Measurements from ENCODE around the gene GOLGA5. TPM values are rescaled to one million over a fixed set of nuclear protein-coding genes. Genes with fewer than 3 reads are reported as not detected.

GOLGA5 gene
- total and polyA plus RNA-seq, 2 experiments from 2014 or later = 26.2 to 30.2 TPM

DNA sequence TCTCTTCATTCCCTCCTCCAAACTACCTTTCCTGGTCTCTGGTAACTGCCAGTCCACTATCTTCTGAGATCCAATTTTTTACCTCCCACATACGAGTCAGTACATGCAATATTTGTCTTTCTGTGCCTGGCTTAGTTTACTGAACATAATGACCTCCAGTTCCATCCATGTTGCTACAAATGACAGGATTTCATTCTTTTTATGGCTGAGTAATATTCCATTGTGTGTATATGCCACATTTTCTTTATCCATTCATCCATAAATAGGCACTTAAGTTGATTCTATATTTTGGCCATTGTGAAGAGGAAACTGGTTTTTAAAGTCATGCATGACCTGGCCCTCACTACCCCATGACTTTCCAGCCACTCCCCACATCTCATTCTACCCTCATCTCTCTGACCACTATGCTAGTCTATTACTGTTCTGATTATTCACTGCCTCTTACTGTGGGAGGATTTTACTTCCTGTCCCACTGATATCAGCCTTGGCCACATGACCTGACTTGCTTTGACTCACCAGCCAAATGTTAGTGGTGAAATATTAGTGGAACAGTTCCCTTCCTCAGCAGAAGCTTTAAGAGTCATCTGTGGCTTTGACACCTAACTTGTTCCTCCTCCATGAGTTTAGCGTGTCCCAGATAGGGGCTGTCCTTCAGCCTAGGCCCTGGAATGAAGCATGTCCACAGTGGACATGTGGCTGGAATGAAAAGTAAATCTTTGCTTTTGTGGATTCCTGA, 52.2 kb downstream of the GOLGA5 start:
- no peak for TF ChIP-seq STAT1 (IDR thresholded peaks at IDR 0.05; ENCODE audit: unreplicated experiment)
- TF ChIP-seq ZNF331 (CRISPR knock-in tag; IDR thresholded peaks at IDR 0.05; ENCODE audit: low read depth) = no peak
- TF ChIP-seq, protein P1, sequence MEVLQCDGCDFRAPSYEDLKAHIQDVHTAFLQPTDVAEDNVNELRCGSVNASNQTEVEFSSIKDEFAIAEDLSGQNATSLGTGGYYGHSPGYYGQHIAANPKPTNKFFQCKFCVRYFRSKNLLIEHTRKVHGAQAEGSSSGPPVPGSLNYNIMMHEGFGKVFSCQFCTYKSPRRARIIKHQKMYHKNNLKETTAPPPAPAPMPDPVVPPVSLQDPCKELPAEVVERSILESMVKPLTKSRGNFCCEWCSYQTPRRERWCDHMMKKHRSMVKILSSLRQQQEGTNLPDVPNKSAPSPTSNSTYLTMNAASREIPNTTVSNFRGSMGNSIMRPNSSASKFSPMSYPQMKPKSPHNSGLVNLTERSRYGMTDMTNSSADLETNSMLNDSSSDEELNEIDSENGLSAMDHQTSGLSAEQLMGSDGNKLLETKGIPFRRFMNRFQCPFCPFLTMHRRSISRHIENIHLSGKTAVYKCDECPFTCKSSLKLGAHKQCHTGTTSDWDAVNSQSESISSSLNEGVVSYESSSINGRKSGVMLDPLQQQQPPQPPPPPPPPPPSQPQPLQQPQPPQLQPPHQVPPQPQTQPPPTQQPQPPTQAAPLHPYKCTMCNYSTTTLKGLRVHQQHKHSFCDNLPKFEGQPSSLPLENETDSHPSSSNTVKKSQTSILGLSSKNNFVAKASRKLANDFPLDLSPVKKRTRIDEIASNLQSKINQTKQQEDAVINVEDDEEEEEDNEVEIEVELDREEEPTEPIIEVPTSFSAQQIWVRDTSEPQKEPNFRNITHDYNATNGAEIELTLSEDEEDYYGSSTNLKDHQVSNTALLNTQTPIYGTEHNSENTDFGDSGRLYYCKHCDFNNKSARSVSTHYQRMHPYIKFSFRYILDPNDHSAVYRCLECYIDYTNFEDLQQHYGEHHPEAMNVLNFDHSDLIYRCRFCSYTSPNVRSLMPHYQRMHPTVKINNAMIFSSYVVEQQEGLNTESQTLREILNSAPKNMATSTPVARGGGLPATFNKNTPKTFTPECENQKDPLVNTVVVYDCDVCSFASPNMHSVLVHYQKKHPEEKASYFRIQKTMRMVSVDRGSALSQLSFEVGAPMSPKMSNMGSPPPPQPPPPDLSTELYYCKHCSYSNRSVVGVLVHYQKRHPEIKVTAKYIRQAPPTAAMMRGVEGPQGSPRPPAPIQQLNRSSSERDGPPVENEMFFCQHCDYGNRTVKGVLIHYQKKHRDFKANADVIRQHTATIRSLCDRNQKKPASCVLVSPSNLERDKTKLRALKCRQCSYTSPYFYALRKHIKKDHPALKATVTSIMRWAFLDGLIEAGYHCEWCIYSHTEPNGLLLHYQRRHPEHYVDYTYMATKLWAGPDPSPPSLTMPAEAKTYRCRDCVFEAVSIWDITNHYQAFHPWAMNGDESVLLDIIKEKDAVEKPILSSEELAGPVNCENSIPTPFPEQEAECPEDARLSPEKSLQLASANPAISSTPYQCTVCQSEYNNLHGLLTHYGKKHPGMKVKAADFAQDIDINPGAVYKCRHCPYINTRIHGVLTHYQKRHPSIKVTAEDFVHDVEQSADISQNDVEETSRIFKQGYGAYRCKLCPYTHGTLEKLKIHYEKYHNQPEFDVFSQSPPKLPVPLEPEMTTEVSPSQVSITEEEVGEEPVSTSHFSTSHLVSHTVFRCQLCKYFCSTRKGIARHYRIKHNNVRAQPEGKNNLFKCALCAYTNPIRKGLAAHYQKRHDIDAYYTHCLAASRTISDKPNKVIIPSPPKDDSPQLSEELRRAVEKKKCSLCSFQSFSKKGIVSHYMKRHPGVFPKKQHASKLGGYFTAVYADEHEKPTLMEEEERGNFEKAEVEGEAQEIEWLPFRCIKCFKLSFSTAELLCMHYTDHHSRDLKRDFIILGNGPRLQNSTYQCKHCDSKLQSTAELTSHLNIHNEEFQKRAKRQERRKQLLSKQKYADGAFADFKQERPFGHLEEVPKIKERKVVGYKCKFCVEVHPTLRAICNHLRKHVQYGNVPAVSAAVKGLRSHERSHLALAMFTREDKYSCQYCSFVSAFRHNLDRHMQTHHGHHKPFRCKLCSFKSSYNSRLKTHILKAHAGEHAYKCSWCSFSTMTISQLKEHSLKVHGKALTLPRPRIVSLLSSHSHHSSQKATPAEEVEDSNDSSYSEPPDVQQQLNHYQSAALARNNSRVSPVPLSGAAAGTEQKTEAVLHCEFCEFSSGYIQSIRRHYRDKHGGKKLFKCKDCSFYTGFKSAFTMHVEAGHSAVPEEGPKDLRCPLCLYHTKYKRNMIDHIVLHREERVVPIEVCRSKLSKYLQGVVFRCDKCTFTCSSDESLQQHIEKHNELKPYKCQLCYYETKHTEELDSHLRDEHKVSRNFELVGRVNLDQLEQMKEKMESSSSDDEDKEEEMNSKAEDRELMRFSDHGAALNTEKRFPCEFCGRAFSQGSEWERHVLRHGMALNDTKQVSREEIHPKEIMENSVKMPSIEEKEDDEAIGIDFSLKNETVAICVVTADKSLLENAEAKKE (CRISPR knock-in tag; IDR thresholded peaks at IDR 0.05) = no peak
- TF ChIP-seq, protein P2, sequence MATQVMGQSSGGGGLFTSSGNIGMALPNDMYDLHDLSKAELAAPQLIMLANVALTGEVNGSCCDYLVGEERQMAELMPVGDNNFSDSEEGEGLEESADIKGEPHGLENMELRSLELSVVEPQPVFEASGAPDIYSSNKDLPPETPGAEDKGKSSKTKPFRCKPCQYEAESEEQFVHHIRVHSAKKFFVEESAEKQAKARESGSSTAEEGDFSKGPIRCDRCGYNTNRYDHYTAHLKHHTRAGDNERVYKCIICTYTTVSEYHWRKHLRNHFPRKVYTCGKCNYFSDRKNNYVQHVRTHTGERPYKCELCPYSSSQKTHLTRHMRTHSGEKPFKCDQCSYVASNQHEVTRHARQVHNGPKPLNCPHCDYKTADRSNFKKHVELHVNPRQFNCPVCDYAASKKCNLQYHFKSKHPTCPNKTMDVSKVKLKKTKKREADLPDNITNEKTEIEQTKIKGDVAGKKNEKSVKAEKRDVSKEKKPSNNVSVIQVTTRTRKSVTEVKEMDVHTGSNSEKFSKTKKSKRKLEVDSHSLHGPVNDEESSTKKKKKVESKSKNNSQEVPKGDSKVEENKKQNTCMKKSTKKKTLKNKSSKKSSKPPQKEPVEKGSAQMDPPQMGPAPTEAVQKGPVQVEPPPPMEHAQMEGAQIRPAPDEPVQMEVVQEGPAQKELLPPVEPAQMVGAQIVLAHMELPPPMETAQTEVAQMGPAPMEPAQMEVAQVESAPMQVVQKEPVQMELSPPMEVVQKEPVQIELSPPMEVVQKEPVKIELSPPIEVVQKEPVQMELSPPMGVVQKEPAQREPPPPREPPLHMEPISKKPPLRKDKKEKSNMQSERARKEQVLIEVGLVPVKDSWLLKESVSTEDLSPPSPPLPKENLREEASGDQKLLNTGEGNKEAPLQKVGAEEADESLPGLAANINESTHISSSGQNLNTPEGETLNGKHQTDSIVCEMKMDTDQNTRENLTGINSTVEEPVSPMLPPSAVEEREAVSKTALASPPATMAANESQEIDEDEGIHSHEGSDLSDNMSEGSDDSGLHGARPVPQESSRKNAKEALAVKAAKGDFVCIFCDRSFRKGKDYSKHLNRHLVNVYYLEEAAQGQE (IDR thresholded peaks at IDR 0.05; ENCODE audit: unreplicated experiment) = no peak
- TF ChIP-seq JUNB (IDR thresholded peaks at IDR 0.05; ENCODE audit: unreplicated experiment) = no peak
- TF ChIP-seq, protein P3, sequence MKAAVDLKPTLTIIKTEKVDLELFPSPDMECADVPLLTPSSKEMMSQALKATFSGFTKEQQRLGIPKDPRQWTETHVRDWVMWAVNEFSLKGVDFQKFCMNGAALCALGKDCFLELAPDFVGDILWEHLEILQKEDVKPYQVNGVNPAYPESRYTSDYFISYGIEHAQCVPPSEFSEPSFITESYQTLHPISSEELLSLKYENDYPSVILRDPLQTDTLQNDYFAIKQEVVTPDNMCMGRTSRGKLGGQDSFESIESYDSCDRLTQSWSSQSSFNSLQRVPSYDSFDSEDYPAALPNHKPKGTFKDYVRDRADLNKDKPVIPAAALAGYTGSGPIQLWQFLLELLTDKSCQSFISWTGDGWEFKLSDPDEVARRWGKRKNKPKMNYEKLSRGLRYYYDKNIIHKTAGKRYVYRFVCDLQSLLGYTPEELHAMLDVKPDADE (IDR thresholded peaks at IDR 0.05) = no peak
- TF ChIP-seq EZH2 (IDR thresholded peaks at IDR 0.05; ENCODE audit: low read depth, unreplicated experiment) = no peak
- TF ChIP-seq CTCF (conservative IDR thresholded peaks at IDR 0.05; ENCODE audit: low read depth in 2 of 2) = no peak
- TF ChIP-seq NANOG (IDR thresholded peaks at IDR 0.05; ENCODE audit: borderline replicate concordance) = no peak
- Histone ChIP-seq H2AFZ (no peak overlapping the region), H3K4me3 (no peak overlapping the region), H3K79me2 (replicated peaks; ENCODE audit: insufficient read depth) (no peaks in the 10 kb centered on the region), H3K9me2 (ENCODE audit: insufficient read depth) (no peaks in the 10 kb centered on the region), H4K20me1 (replicated peaks; ENCODE audit: insufficient read depth) (no peaks in the 10 kb centered on the region), H3K27ac (ENCODE audit: low read depth) (no peak overlapping the region), H3K27me3 (ENCODE audit: insufficient read depth) (no peaks in the 10 kb centered on the region), H3F3A (replicated peaks; ENCODE audit: low read depth) (no peaks in the 10 kb centered on the region), H3K4me2 (no peak overlapping the region), H3K4me1 (ENCODE audit: insufficient read depth) (no peaks in the 10 kb centered on the region), H3K36me3 (ENCODE audit: insufficient read depth) (peaks cover under 1% of the 10 kb centered on the region; the same call in 1 of the 2 replicates)
- H3K4me1 Mint-ChIP-seq = no peaks in the 10 kb centered on the region; the same call in 2 of the 3 replicates
- H3K27me3 Mint-ChIP-seq (ENCODE audit: insufficient read depth, low read depth, poor library complexity) = peaks cover 2% of the 10 kb centered on the region
- ATAC-seq (no peak), DNase-seq (ENCODE audit: low spot score) (no peak)
- no peak overlapping the region for H3K4me3 Mint-ChIP-seq
- H3K9me3 Mint-ChIP-seq = peaks cover 14% of the 10 kb centered on the region
- H3K36me3 Mint-ChIP-seq (ENCODE audit: low read depth) = peaks cover 3% of the 10 kb centered on the region; the same call in 2 of the 3 replicates
- no peak overlapping the region for H3K27ac Mint-ChIP-seq
